NCI-H146 treated with DMSO at 0.1 percent for 48 hours (cell line): ENCODE results near the gene CYP4B1.

Source experiments
- DNase-seq: peaks from one replicate; lab custom pipeline; 2025; ENCODE audit not compliant: unreplicated experiment; lab: John Stamatoyannopoulos, UW

The CYP4B1 gene

DNA sequence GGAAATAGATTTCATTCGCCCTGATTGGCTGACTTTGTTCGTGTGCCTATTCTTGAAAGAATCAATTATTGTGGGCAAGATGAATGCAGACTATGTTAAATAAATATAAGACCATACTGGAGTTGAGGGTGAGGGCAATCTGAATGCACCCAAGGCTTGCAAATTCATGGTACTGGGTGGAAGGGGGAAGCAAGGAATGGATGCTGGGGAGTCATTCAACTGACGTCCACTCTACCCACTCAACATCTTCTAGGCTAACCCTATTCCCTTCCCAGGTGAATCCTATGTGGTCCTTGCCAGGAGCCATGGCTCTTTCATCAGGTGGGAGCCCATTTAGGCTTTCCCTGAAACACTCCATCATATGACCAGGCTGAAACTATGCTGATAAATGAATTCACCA is 5.7 kb upstream of the CYP4B1 start:
- no peak for DNase-seq

GRCh38 chr1:46797696-46798470 is 963 bp upstream of the CYP4B1 start:
- DNase-seq = no peak

DNA sequence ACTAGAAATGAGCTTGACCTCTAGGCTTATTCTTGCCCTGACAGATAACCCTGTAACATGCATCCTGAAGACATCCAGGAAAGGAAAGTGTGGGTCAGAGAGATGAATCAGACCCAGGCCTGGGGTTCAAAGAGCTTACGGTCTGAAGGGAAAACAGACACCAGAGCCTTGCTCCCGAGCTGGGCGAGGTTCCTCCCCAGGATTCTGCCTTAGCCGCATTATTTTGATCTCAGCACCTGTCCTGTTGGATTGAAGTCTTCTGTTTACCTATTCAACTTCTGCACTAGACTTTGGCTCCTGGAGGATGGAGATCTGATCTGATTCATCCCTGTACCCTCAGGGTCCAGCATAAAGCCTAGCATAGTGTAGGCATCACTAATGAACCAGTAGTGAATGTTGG is 1.9 kb downstream of the CYP4B1 start:
- DNase-seq = no peak

DNA sequence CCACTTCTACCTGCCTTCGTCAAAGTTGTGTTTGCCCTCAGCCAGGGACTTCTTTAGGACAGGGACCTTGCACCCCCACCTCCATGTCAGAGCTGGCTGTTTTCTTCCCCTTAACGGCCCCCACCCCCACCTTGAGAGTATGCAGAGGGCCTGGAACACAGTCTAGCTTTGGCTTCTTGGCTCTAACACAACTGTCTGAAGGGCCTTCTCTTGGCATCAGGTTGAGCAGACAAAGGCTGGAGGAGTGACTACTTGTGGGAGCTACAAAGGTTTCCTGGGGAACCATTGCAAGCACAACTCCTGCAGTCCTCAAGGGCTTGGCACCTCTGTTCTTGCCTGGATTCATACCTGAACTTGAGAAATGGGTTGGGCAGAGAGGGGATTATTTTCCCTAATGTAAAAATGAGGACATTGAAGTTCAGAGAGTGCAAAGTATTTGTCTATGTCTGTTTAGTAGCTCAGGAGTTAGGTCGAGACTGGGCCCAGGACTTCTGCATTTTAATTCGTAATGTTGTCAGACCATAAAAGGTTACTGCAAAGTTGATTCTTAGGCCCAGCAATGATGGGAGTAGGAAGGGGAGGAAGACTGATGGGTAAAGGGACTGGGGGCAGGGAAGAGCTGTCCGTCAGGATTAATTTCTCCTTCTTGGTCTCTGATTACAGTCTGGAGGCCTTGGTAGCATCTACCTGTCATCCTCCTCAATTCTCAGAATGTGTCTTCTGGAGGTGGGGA is 2.6 kb downstream of the CYP4B1 start:
- no peak for DNase-seq

- no peak for DNase-seq
Measured at GRCh38 chr1:46802081-46802480, 3.2 kb downstream of the CYP4B1 start.

DNA sequence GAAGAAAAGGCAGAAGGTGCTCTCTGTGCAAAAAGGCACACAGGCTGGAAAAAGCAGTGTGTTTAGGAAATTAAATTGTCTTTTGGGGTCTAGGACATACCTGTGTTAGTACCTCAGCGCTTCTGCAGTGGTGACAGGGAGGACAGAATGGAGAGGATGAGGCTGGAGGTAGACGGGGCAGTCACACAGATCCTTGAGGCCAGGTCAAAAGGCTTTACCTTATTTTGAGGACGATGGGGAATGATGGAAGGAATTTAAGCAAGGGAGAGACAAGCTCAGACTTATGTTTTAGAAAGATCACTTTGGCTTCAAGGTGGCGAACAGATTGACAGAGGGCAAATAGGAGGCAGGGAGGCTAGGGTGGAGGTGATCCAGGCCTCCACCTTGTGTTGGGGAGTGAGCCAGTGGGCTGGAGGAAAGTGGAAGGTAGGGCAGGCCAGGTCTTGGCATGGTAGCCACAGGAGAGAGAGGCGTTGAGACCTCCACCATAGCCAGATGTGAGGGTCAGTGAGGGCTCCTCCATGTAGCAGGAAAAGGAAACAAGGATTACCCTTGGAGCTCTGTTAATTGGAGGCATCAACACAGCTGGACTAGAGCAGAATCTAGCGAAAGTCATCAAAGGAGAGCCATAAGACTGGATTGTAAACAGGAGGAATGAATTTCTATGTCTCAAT is 4.2 kb downstream of the CYP4B1 start:
- DNase-seq = no peak

GRCh38 chr1:46804027-46804889 is 5.4 kb downstream of the CYP4B1 start:
- no peak for DNase-seq

DNA sequence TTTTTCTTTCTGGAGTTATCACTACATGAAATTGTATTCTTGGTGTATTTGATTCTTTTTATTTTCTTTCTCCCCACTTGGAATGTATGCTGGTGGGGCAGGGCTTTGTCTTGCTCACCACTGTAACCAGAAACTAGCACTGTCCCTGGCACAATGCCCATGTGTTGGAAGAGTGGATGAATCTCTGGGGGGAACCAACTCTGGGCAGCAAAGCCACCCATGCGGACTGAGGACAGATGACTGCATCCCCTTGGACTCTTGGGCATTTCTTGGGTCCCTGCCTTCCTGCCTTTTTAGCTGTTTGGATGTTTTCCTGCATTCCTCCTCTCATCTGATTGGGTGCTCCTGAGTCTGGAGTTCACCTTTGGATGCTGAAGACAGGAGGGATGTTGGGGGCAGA is 6.1 kb downstream of the CYP4B1 start:
- no peak for DNase-seq

GRCh38 chr1:46805755-46806154 is 6.9 kb downstream of the CYP4B1 start:
- DNase-seq = no peak

- no peak for DNase-seq
Measured at GRCh38 chr1:46806196-46807020, 7.6 kb downstream of the CYP4B1 start.

- DNase-seq = no peak
Measured at GRCh38 chr1:46807046-46807972, 8.5 kb downstream of the CYP4B1 start.

DNA sequence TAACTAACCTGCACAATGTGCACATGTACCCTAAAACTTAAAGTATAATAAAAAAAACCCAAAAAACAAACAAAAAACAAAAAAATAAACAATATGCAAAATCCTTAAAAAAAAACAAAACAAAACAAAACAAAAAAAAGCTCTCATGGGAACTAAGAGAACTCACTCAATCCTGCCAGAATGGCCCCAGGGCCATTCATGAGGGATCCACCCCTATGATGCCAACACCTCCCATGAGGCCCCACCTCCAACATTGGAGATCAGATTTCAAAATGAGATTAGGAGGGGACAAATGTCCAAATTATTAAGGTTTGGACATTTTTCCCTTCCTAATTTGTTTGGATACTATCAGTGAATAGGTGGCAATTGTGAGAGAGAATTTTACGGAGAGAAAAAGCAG is 10.2 kb downstream of the CYP4B1 start:
- no peak for DNase-seq

GRCh38 chr1:46809904-46810303 is 11.1 kb downstream of the CYP4B1 start:
- DNase-seq = no peak

DNA sequence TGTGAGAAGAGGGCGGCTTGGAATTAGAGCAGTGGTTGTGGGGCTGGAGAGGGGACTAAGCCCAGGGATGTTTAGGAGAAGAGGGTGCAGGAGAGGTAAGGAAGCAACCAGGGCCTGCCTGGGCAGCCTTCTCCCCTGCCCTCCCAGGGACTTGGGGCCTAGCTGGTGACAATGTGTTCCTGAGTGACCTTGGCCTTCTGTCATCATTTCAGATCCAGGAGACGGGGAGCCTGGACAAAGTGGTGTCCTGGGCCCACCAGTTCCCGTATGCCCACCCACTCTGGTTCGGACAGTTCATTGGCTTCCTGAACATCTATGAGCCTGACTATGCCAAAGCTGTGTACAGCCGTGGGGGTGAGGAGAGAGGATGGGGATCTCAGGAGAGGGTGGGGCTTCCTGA is 11.8 kb downstream of the CYP4B1 start:
- no peak for DNase-seq

GRCh38 chr1:46811053-46811452 is 12.2 kb downstream of the CYP4B1 start:
- DNase-seq = no peak

DNA sequence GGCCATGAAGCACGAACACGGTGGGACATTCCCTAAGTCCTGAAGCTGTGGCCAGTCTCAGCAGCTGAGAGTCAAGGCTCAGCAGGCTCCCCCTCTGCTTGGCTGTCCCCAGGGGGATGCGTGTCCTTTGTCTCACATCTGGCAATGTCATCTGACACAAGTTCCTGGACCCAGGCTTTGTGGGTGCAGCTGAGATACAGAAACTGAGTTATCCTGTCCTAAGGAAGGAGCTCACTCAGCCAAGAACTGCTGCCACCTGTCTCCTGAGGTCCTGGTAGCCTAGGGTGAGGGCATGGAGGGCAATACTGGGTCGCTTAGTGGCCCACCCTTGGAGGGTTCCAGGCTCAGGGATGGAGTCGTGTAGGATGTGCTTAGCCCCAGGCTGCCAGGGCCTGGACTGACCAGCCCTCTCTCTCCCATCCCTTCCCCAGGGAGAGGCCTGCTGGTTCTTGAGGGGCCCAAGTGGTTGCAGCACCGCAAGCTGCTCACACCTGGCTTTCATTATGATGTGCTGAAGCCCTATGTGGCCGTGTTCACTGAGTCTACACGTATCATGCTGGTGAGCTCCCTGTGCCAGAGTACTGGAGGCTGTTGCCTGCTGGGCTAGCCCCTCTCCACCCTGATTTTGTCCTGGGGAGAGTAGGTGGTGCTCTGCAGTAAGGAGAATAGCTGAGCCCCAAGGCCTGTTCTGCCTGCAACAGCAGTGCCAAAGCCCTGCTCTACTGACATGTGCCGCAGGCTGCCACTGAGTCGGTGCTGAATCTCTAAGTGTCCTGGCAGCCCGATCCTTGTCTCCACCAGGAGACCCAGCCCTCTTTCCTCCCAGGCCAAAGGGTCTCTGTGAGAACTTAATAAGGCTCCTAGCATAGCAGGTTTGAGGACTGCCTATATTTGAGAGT is 13.5 kb downstream of the CYP4B1 start:
- no peak for DNase-seq

- DNase-seq = no peak
Measured at GRCh38 chr1:46812996-46813857, 14.4 kb downstream of the CYP4B1 start.
